ENCODE results near the gene TMEM63B.
A peak's percentile ranks its signal among the peaks of the same experiment; 100 is the strongest.
"Not testable (repeated sequence)": the region's sequence is repeated elsewhere in the genome, so short reads cannot be mapped to it uniquely, and the experiment has no call there.

Gene TMEM63B

GRCh38 chr6:44094403-44095242 is 32.7 kb upstream of the TMEM63B start:
- no peak for DNase-seq

- DNase-seq, result not testable (repeated sequence)
Observed at GRCh38 chr6:44095243-44095623, 32.1 kb upstream of the TMEM63B start.

- DNase-seq, result peak; percentile 82
Observed at GRCh38 chr6:44096612-44097011, 30.7 kb upstream of the TMEM63B start.

- no peak for DNase-seq
Observed at GRCh38 chr6:44097782-44098317, 29.5 kb upstream of the TMEM63B start.

- no peak for DNase-seq
Observed at GRCh38 chr6:44099192-44099591, 28.2 kb upstream of the TMEM63B start.

- no peak for DNase-seq
Observed at GRCh38 chr6:44100088-44100550, 27.2 kb upstream of the TMEM63B start.

GRCh38 chr6:44101832-44102231 is 25.5 kb upstream of the TMEM63B start:
- no peak for DNase-seq

- DNase-seq, result no peak
Observed at GRCh38 chr6:44102527-44102926, 24.8 kb upstream of the TMEM63B start.

- DNase-seq, result peak; percentile 62
Observed at GRCh38 chr6:44104481-44105021, 22.8 kb upstream of the TMEM63B start.

- no peak for DNase-seq
Observed at GRCh38 chr6:44105146-44105545, 22.2 kb upstream of the TMEM63B start.

GRCh38 chr6:44105993-44106740 is 21.2 kb upstream of the TMEM63B start:
- DNase-seq, result no peak

GRCh38 chr6:44107017-44107416 is 20.3 kb upstream of the TMEM63B start:
- no peak for DNase-seq

GRCh38 chr6:44108471-44108870 is 18.9 kb upstream of the TMEM63B start:
- DNase-seq, result no peak

- no peak for DNase-seq
Observed at GRCh38 chr6:44109212-44109611, 18.1 kb upstream of the TMEM63B start.

- no peak for DNase-seq
Observed at GRCh38 chr6:44110005-44110676, 17.2 kb upstream of the TMEM63B start.

- DNase-seq, result no peak
Observed at GRCh38 chr6:44110966-44111365, 16.4 kb upstream of the TMEM63B start.

- no peak for DNase-seq
Observed at GRCh38 chr6:44111434-44112417, 15.6 kb upstream of the TMEM63B start.

- no peak for DNase-seq
Observed at GRCh38 chr6:44113414-44113813, 13.9 kb upstream of the TMEM63B start.

- no peak for DNase-seq
Observed at GRCh38 chr6:44115866-44116265, 11.5 kb upstream of the TMEM63B start.

GRCh38 chr6:44116641-44117382 is 10.5 kb upstream of the TMEM63B start:
- no peak for DNase-seq

All from femur (tissue), 1 donor.